ENCODE measurements around the gene UNC5A.

Gene UNC5A

GRCh38 chr5:176883700-176884570 lies 73.6 kb downstream of the UNC5A start:
- DNase-seq (ENCODE audit: low spot score) = no peak
- TF ChIP-seq, protein P1, sequence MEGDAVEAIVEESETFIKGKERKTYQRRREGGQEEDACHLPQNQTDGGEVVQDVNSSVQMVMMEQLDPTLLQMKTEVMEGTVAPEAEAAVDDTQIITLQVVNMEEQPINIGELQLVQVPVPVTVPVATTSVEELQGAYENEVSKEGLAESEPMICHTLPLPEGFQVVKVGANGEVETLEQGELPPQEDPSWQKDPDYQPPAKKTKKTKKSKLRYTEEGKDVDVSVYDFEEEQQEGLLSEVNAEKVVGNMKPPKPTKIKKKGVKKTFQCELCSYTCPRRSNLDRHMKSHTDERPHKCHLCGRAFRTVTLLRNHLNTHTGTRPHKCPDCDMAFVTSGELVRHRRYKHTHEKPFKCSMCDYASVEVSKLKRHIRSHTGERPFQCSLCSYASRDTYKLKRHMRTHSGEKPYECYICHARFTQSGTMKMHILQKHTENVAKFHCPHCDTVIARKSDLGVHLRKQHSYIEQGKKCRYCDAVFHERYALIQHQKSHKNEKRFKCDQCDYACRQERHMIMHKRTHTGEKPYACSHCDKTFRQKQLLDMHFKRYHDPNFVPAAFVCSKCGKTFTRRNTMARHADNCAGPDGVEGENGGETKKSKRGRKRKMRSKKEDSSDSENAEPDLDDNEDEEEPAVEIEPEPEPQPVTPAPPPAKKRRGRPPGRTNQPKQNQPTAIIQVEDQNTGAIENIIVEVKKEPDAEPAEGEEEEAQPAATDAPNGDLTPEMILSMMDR (IDR thresholded peaks at IDR 0.05; ENCODE audit: extremely low read depth, missing control alignments) = no peak

- TF ChIP-seq, protein P1 (IDR thresholded peaks at IDR 0.05; ENCODE audit: extremely low read depth, missing control alignments) = no peak
- DNase-seq (ENCODE audit: low spot score) = no peak
Measured at GRCh38 chr5:176884571-176884890, 74.2 kb downstream of the UNC5A start.

- DNase-seq (ENCODE audit: low spot score) = no peak
- TF ChIP-seq, protein P1 (IDR thresholded peaks at IDR 0.05; ENCODE audit: extremely low read depth, missing control alignments) = no peak
Measured at GRCh38 chr5:176886336-176887251, 76.2 kb downstream of the UNC5A start.

GRCh38 chr5:176887252-176887849 lies 77.0 kb downstream of the UNC5A start:
- no peak for DNase-seq (ENCODE audit: low spot score)
- TF ChIP-seq, protein P1 (IDR thresholded peaks at IDR 0.05; ENCODE audit: extremely low read depth, missing control alignments) = no peak

DNA sequence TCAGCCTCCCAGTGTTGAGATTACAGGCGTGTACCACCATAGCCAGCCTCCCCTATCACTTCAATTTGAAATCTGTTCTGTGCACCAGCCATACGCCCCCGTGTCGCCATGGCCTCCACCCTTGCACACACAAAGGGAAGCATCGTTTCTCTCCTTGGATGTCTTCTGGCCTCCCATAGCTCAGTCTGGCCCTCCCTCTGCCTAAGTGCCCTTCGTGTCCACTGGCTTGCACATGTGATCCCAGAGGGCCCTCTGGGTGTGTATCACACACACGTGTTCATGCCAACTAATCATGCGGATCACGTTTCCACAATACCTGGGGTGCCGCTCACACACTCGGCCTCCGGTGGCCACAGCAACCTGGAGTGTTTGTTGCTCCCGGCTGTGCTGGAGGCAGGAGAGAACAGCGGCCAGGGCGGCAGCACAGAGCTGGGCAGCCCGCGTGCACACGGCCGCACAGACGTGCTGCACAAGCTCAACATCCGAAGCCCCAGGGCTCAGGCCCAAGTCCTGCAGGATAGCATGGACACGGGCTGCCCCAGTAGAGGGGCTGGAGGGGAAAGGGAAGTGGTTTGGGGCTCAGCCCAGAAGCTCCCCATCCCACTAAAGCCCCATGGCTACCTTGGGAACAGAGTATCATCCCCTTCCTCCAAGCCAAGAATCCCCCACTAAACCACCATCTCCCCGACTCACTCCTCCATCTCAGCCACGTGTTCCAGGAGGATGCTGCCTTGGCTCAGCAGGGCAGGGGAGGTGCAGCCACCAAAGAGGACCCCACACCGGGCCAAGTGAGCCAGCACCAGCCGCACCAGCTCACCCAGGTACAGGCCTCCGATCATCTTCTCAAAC lies 77.9 kb downstream of the UNC5A start:
- peak; percentile 3 for DNase-seq (ENCODE audit: low spot score)
- TF ChIP-seq, protein P1 (IDR thresholded peaks at IDR 0.05; ENCODE audit: extremely low read depth, missing control alignments) = no peak

- TF ChIP-seq, protein P1 (IDR thresholded peaks at IDR 0.05; ENCODE audit: extremely low read depth, missing control alignments) = no peak
- DNase-seq (ENCODE audit: low spot score) = peak; percentile 4
Measured at GRCh38 chr5:176888865-176889165, 78.5 kb downstream of the UNC5A start.
